GM18867 (cell line): ENCODE measurements around the gene SRSF9.

Source experiments
- ATAC-seq: cut with Tn5 transposase; IDR thresholded peaks from one replicate; pipeline ENCODE4 v1.9.1; 2021; ENCODE audit warnings: mild to moderate bottlenecking, moderate library complexity; ENCODE audit not compliant: unreplicated experiment

SRSF9 gene

DNA sequence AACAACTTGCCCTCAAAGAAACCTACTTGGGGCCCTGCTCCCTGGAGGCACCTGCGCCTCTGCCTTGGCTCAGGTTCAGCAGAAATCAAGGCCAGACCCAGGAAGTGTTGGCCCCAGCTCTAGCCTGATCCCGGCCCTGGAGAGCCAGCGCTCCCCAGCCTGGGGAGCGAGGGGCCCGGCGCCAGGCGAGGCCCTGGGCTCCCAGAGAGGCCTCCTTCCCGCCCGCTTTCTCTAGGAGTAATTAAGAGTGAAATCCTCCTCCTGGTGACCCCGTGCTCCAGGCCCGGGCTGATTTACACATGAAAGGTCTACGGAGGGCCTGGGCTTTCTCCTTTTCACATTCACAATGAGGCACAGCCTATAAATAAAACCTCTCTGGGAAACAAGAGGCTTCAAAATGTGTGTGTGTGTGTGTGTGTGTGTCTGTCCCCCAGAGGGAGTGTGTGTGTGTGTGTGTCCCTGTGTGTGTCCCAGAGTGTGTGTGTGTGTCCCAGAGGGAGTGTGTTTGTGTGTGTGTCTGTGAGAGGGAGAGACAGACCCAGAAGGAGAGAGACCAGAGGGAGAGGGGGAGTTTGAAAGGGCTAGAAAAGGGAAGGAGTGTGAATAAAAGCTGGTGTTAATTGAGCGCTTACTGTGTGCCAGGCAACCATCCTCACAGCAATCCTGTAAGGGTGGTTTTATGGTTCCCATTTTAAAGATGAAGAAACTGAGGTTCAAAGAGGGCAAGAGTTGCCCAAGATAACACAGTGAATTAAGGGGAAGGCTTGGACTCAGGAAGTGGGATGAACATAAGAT lies 55.5 kb downstream of the SRSF9 start:
- ATAC-seq: no peak

GRCh38 chr12:120412421-120412820 lies 57.1 kb downstream of the SRSF9 start:
- no peak for ATAC-seq
